Measurements from ENCODE around the gene PPFIA1. TPM values are rescaled to one million over a fixed set of nuclear protein-coding genes. Genes with fewer than 3 reads are reported as not detected.

The PPFIA1 gene
- total and polyA plus RNA-seq, 2 experiments from 2014 or later: 36.0 to 39.6 TPM

DNA sequence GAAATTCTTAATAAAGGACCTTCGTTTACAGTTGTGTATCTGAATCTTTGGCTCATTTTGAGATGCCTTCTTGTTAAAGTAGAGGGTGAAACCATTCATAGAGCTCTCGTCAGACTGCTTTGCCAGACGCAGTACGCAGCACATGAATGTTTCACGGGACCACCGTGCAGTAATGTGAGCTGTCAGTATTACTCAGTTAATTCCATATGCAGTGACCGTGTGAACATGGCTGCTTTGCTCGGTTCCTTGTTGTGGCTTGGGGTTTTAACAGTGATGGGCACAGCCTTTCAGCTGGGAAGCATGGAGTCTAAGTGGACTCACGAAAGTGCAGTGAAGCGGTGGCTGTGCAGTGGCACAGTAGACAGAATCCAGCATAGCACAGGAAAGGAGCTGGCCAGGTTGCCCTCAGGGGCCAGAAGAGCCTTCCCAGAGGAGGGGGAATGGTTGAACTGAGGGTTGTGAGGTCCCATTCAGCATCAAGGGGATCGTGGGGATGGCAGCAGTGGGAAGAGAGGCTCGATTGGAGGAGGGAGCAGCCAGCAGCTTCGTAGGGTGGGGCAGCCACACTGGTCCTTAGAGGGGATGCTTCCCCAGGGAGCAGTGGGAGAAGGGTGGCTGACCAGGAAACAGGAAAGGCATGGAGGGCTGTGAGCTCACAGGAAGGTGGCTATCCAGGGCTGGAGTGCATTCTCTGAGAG lies 31.4 kb downstream of the PPFIA1 start:
- no peaks in the 10 kb centered on the region for H3K9me3 ChIP-seq (ENCODE audit: low read depth)
- 93% methylated on average over 13 of the region's 13 CpGs for WGBS (ENCODE audit: low lambda C conversion rate, missing lambda C conversion rate)
- no peaks in the 10 kb centered on the region for H3K4me1 ChIP-seq (ENCODE audit: insufficient read depth)
- no peak overlapping the region for H3K27ac ChIP-seq
- H3K9me2 ChIP-seq (replicated peaks; ENCODE audit: insufficient read depth): no peaks in the 10 kb centered on the region
- H3K4me3 ChIP-seq: no peak overlapping the region
- H3K79me2 ChIP-seq: peaks cover 63% of the 10 kb centered on the region
- DNase-seq (ENCODE audit: low spot score): no peak
- no peak overlapping the region for H2AFZ ChIP-seq
- no peak overlapping the region for H3K4me2 ChIP-seq
- no peak for TF ChIP-seq EZH2 (IDR thresholded peaks at IDR 0.05; ENCODE audit: borderline replicate concordance)
- no peak for TF ChIP-seq EZH2phosphoT487 (IDR thresholded peaks at IDR 0.05; ENCODE audit: low read depth, severe bottlenecking, unreplicated experiment)
- TF ChIP-seq, protein P1, sequence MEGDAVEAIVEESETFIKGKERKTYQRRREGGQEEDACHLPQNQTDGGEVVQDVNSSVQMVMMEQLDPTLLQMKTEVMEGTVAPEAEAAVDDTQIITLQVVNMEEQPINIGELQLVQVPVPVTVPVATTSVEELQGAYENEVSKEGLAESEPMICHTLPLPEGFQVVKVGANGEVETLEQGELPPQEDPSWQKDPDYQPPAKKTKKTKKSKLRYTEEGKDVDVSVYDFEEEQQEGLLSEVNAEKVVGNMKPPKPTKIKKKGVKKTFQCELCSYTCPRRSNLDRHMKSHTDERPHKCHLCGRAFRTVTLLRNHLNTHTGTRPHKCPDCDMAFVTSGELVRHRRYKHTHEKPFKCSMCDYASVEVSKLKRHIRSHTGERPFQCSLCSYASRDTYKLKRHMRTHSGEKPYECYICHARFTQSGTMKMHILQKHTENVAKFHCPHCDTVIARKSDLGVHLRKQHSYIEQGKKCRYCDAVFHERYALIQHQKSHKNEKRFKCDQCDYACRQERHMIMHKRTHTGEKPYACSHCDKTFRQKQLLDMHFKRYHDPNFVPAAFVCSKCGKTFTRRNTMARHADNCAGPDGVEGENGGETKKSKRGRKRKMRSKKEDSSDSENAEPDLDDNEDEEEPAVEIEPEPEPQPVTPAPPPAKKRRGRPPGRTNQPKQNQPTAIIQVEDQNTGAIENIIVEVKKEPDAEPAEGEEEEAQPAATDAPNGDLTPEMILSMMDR (IDR thresholded peaks at IDR 0.05; ENCODE audit: poor library complexity): no peak
- no peaks in the 10 kb centered on the region for H3K36me3 ChIP-seq (replicated peaks; ENCODE audit: insufficient read depth, low read depth)
- peaks cover 3% of the 10 kb centered on the region for H4K20me1 ChIP-seq (ENCODE audit: insufficient read depth, poor library complexity, severe bottlenecking)
- H3K27me3 ChIP-seq: no peaks in the 10 kb centered on the region

DNA sequence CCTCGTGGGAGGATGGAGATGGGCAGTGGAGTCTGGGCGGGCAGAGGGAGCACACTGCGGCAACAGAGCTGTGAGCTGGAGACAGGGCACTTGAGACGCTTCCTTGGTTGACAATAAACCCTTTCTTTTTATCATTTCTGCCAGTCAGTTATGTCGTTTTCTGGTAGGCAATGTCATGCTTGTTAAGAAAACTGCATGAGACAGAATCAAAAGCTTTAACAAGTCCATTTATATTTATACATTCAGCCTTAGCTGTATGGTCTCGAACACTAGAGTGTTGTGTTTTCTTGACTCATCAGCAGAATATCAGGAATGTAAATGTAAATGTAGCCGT lies 31.9 kb downstream of the PPFIA1 start:
- Histone ChIP-seq H4K20me1 (ENCODE audit: insufficient read depth, poor library complexity, severe bottlenecking) (peaks cover 3% of the 10 kb centered on the region), H3K9me2 (replicated peaks; ENCODE audit: insufficient read depth) (no peaks in the 10 kb centered on the region), H3K4me1 (ENCODE audit: insufficient read depth) (no peaks in the 10 kb centered on the region), H3K27me3 (no peaks in the 10 kb centered on the region), H3K9me3 (ENCODE audit: low read depth) (no peaks in the 10 kb centered on the region), H3K27ac (no peak overlapping the region), H2AFZ (no peak overlapping the region), H3K4me2 (no peak overlapping the region), H3K36me3 (replicated peaks; ENCODE audit: insufficient read depth, low read depth) (no peaks in the 10 kb centered on the region), H3K4me3 (no peak overlapping the region), H3K79me2 (peaks cover 63% of the 10 kb centered on the region)
- TF ChIP-seq, protein P1 (IDR thresholded peaks at IDR 0.05; ENCODE audit: poor library complexity): no peak
- TF ChIP-seq EZH2 (IDR thresholded peaks at IDR 0.05; ENCODE audit: borderline replicate concordance) (no peak), EZH2phosphoT487 (IDR thresholded peaks at IDR 0.05; ENCODE audit: low read depth, severe bottlenecking, unreplicated experiment) (no peak)
- DNase-seq (ENCODE audit: low spot score): no peak
- WGBS (ENCODE audit: low lambda C conversion rate, missing lambda C conversion rate): 88% methylated on average over 7 of the region's 7 CpGs

DNA sequence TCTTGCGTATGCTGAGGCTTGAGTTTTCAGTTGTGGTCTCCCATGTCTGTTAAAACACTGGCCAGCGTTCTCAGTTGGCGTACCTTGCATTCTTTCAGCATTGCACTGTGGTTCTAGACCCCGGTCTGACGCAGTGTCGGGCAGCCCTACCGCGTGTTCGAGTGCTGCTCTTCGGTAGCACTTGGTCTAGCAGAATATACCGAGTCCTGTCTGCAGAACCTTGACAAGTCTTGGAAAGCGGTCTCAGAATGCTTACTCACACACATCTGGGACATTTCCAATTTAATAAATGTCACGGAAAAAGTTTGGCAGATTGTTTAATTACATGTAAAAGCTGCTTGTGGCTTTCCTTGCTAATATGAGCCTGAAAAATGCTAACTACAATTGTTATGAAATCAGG lies 32.6 kb downstream of the PPFIA1 start:
- Histone ChIP-seq H3K79me2 (peaks cover 67% of the 10 kb centered on the region), H3K4me2 (no peak overlapping the region), H2AFZ (no peak overlapping the region), H4K20me1 (ENCODE audit: insufficient read depth, poor library complexity, severe bottlenecking) (peaks cover 3% of the 10 kb centered on the region), H3K4me1 (ENCODE audit: insufficient read depth) (no peaks in the 10 kb centered on the region), H3K4me3 (no peak overlapping the region), H3K9me2 (replicated peaks; ENCODE audit: insufficient read depth) (no peaks in the 10 kb centered on the region), H3K36me3 (replicated peaks; ENCODE audit: insufficient read depth, low read depth) (no peaks in the 10 kb centered on the region), H3K9me3 (ENCODE audit: low read depth) (no peaks in the 10 kb centered on the region), H3K27me3 (no peaks in the 10 kb centered on the region), H3K27ac (no peak overlapping the region)
- WGBS (ENCODE audit: low lambda C conversion rate, missing lambda C conversion rate): 94% methylated on average over 13 of the region's 13 CpGs
- DNase-seq (ENCODE audit: low spot score): no peak
- no peak for TF ChIP-seq EZH2 (IDR thresholded peaks at IDR 0.05; ENCODE audit: borderline replicate concordance)
- TF ChIP-seq EZH2phosphoT487 (IDR thresholded peaks at IDR 0.05; ENCODE audit: low read depth, severe bottlenecking, unreplicated experiment): no peak
- TF ChIP-seq, protein P1 (IDR thresholded peaks at IDR 0.05; ENCODE audit: poor library complexity): no peak

Data from hepatocyte (in vitro differentiated cells).